Liver (tissue), 9 donors: ENCODE data around the gene B9D1. TPM values are rescaled to one million over a fixed set of nuclear protein-coding genes. Genes with fewer than 3 reads are reported as not detected.

ENCODE experiments used
- DNase-seq: peaks from one replicate; pipeline ENCODE4 v3.0.0-alpha.2; 2017; ENCODE audit warnings: low spot score
- H3K27ac ChIP-seq, 2 donors: one replicate each; pipeline ENCODE4 v1.7.0; 2013; ENCODE audit warnings: inconsistent platforms in 2 of 2, low read length in 2 of 2, control low read depth in 1 of 2, low read depth in 1 of 2, mild to moderate bottlenecking in 1 of 2
- H3K27me3 ChIP-seq, 4 donors: one replicate each; pipeline versions ENCODE4 v1.6.1 to v1.7.0; 2013; ENCODE audit warnings: low read length in 3 of 4, inconsistent platforms in 1 of 4, mild to moderate bottlenecking in 1 of 4, moderate library complexity in 1 of 4; ENCODE audit not compliant: control insufficient read depth in 4 of 4, insufficient read depth in 4 of 4
- H3K36me3 ChIP-seq, 4 donors: one replicate each; pipeline versions ENCODE4 v1.6.1 to v1.7.0; 2013; ENCODE audit warnings: low read length in 3 of 4, mild to moderate bottlenecking in 3 of 4, low read depth in 1 of 4, moderate library complexity in 1 of 4; ENCODE audit not compliant: control insufficient read depth in 4 of 4, insufficient read depth in 3 of 4
- H3K4me1 ChIP-seq, 4 donors: one replicate each; pipeline versions ENCODE4 v1.6.1 to v1.7.0; 2013; ENCODE audit warnings: low read length in 3 of 4, mild to moderate bottlenecking in 3 of 4, moderate library complexity in 1 of 4; ENCODE audit not compliant: control insufficient read depth in 4 of 4, insufficient read depth in 4 of 4
- H3K4me3 ChIP-seq, 3 donors: one replicate each; pipeline versions ENCODE4 v1.6.1 to v1.7.0; 2013; ENCODE audit warnings: low read length in 3 of 3, control low read depth in 1 of 3, low read depth in 1 of 3, mild to moderate bottlenecking in 1 of 3
- H3K9ac ChIP-seq, 2 donors: one replicate each; pipeline ENCODE4 v1.7.0; 2013; ENCODE audit warnings: low read length in 2 of 2, mild to moderate bottlenecking in 2 of 2, moderate library complexity in 2 of 2, control low read depth in 1 of 2, low read depth in 1 of 2
- H3K9me3 ChIP-seq, 4 donors: one replicate each; pipeline versions ENCODE4 v1.6.1 to v1.7.0; 2013; ENCODE audit warnings: low read length in 3 of 4; ENCODE audit not compliant: control insufficient read depth in 4 of 4
- EGR1 ChIP-seq, 2 donors: IDR thresholded peaks; 2 replicates each; pipeline ENCODE4 v1.6.1; 2016 to 2018; ENCODE audit warnings: antibody characterized with exemption in 2 of 2, low read depth in 2 of 2
- GABPA ChIP-seq, 2 donors: IDR thresholded peaks in 1 of 2; conservative IDR thresholded peaks in 1 of 2; 2 replicates each; pipeline ENCODE4 v1.6.1; 2016; ENCODE audit warnings: antibody characterized with exemption in 2 of 2, mild to moderate bottlenecking in 1 of 2, moderate library complexity in 1 of 2
- HNF4A ChIP-seq, 2 donors: conservative IDR thresholded peaks; 2 replicates each; pipeline ENCODE4 v1.6.1; 2016; ENCODE audit warnings: antibody characterized with exemption in 2 of 2, mild to moderate bottlenecking in 2 of 2
- JUND ChIP-seq, 2 donors: IDR thresholded peaks; 2 replicates each; pipeline ENCODE4 v1.6.1; 2016; ENCODE audit warnings: antibody characterized with exemption in 2 of 2
- NR2F2 ChIP-seq: IDR thresholded peaks from 2 replicates; pipeline ENCODE4 v1.6.1; 2016; ENCODE audit warnings: antibody characterized with exemption
- RAD21 ChIP-seq, 2 donors: IDR thresholded peaks; 2 replicates each; pipeline ENCODE4 v1.6.1; 2016; ENCODE audit warnings: antibody characterized with exemption in 2 of 2, mild to moderate bottlenecking in 2 of 2
- REST ChIP-seq: IDR thresholded peaks from 2 replicates; pipeline ENCODE4 v1.6.1; 2016; ENCODE audit warnings: antibody characterized with exemption, mild to moderate bottlenecking
- RXRA ChIP-seq, 2 donors: IDR thresholded peaks; 2 replicates each; pipeline ENCODE4 v1.6.1; 2017 to 2018; ENCODE audit warnings: antibody characterized with exemption in 2 of 2, mild to moderate bottlenecking in 1 of 2
- SP1 ChIP-seq: IDR thresholded peaks from 2 replicates; pipeline ENCODE4 v1.6.1; 2018; ENCODE audit warnings: antibody characterized with exemption, mild to moderate bottlenecking
- WGBS: extraction: QIAGEN DNeasy Blood & Tissue Kit; methylation state at CpG from one replicate; pipeline ENCODE4 v1.1.7; 2013; 5-methylcytosine and 5-hydroxymethylcytosine counted together
- polyA plus RNA-seq, 2 donors: library from polyadenylated mRNA; stranded (reverse) in 1 of 2; unstranded in 1 of 2; fragments of 200-250 nt in 1 of 2; fragments of >200 nt in 1 of 2; fragmentation: Nextera tagmentation in 1 of 2; extraction: Ambion mirVana in 1 of 2; gene quantifications; one replicate each; pipeline versions ENCODE4 v1.2.1 to v1.2.3, GENCODE V29; 2013 to 2015
- total RNA-seq, 2 donors: library from RNA; depleted of rRNA; stranded (reverse); fragments of >200 nt; gene quantifications; one replicate each; pipeline ENCODE4 v1.2.3, GENCODE V29; 2014
- TF ChIP-seq, protein P1 (sequence below): fragments of 150-350 bp; IDR thresholded peaks from 2 replicates; pipeline ENCODE4 v1.5.1; 2017; ENCODE audit warnings: improper control_type of control experiment, low read depth, low read length; ENCODE audit not compliant: missing input control
- TF ChIP-seq, protein P2 (sequence below): IDR thresholded peaks from 2 replicates; pipeline ENCODE4 v1.6.1; 2016; ENCODE audit warnings: antibody characterized with exemption
- TF ChIP-seq, protein P3 (sequence below): IDR thresholded peaks from 2 replicates; pipeline ENCODE4 v1.6.1; 2016; ENCODE audit warnings: antibody characterized with exemption
- TF ChIP-seq, protein P4 (sequence below): IDR thresholded peaks from 2 replicates; pipeline ENCODE4 v1.6.1; 2016; ENCODE audit warnings: antibody characterized with exemption
- donor health status: healthy.
- donor health status: healthy.
- donor health status: healthy.
- donor health status: healthy.
- donor health status: healthy.

The B9D1 gene
- total and polyA plus RNA-seq, 4 donors, result 8.4 to 22.0 (median 10.8) TPM

DNA sequence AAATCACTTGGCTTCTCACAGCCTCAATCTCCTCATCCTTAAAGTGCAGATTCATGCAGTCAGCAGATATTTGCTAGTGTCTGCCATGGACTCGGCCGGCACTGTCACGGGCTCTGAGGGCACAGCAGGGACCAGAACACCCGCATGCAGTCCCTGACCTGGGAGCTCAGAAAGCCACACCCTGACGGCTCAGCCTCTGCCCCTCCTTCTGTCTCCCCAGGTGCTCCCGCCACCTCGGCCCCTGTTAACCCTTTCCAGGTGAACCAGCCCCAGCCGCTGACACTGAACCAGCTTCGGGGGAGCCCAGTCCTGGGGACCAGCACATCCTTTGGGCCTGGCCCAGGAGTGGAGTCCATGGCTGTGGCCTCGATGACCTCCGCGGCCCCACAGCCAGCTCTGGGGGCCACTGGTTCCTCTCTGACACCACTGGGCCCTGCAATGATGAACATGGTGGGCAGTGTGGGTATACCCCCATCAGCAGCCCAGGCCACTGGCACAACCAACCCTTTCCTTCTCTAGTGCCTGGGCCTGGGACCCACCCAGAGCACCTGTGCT lies 28.7 kb downstream of the B9D1 start:
- WGBS, result 94% methylated on average over 12 of the region's 12 CpGs
- Histone ChIP-seq H3K9me3 (no peaks in the 10 kb centered on the region), H3K27ac (no peak overlapping the region), H3K27me3 (no peaks in the 10 kb centered on the region), H3K9ac (no peak overlapping the region), H3K4me1 (peaks cover 6 to 31% (median 25%) of the 10 kb centered on the region in 4 donors), H3K36me3 (peaks cover 0 to 3% (median 0%) of the 10 kb centered on the region in 4 donors), H3K4me3 (no peak overlapping the region)
- DNase-seq, result no peak
- TF ChIP-seq NR2F2, result no peak
- no peak for TF ChIP-seq GABPA (IDR thresholded peaks at IDR 0.05 in 1 of 2, conservative IDR thresholded peaks at IDR 0.05 in 1 of 2)
- TF ChIP-seq SP1, result no peak
- TF ChIP-seq RXRA (IDR thresholded peaks at IDR 0.05), result no peak
- TF ChIP-seq JUND (IDR thresholded peaks at IDR 0.05), result no peak
- TF ChIP-seq, protein P1, sequence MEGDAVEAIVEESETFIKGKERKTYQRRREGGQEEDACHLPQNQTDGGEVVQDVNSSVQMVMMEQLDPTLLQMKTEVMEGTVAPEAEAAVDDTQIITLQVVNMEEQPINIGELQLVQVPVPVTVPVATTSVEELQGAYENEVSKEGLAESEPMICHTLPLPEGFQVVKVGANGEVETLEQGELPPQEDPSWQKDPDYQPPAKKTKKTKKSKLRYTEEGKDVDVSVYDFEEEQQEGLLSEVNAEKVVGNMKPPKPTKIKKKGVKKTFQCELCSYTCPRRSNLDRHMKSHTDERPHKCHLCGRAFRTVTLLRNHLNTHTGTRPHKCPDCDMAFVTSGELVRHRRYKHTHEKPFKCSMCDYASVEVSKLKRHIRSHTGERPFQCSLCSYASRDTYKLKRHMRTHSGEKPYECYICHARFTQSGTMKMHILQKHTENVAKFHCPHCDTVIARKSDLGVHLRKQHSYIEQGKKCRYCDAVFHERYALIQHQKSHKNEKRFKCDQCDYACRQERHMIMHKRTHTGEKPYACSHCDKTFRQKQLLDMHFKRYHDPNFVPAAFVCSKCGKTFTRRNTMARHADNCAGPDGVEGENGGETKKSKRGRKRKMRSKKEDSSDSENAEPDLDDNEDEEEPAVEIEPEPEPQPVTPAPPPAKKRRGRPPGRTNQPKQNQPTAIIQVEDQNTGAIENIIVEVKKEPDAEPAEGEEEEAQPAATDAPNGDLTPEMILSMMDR, result no peak
- TF ChIP-seq REST, result no peak
- TF ChIP-seq, protein P2, sequence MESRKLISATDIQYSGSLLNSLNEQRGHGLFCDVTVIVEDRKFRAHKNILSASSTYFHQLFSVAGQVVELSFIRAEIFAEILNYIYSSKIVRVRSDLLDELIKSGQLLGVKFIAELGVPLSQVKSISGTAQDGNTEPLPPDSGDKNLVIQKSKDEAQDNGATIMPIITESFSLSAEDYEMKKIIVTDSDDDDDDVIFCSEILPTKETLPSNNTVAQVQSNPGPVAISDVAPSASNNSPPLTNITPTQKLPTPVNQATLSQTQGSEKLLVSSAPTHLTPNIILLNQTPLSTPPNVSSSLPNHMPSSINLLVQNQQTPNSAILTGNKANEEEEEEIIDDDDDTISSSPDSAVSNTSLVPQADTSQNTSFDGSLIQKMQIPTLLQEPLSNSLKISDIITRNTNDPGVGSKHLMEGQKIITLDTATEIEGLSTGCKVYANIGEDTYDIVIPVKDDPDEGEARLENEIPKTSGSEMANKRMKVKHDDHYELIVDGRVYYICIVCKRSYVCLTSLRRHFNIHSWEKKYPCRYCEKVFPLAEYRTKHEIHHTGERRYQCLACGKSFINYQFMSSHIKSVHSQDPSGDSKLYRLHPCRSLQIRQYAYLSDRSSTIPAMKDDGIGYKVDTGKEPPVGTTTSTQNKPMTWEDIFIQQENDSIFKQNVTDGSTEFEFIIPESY, result no peak
- TF ChIP-seq, protein P3, sequence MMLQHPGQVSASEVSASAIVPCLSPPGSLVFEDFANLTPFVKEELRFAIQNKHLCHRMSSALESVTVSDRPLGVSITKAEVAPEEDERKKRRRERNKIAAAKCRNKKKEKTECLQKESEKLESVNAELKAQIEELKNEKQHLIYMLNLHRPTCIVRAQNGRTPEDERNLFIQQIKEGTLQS, result no peak

DNA sequence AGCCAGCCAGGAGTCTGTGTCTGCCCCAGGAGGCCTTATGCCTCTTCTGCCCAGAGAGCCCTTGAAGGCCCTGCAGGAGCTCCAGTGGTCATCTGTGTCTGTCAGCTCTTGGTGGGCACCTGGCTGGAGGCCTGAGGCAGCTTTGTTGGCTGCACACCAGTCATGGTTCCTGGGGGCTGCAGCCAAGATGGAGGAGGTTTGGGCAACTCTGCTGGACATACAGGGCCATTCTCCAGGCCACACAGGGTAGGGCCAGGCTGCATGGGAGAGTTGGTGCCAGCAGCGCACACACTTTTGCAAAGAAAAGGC lies 29.4 kb downstream of the B9D1 start:
- DNase-seq, result no peak
- WGBS, result 95% methylated on average over 1 of the region's 1 CpG

More for the DNA sequence above, 29.4 kb downstream of the B9D1 start:
- TF ChIP-seq EGR1 (IDR thresholded peaks at IDR 0.05; ENCODE audit: low read depth in 2 of 2) (no peak), RAD21 (IDR thresholded peaks at IDR 0.05) (no peak), REST (no peak), HNF4A (conservative IDR thresholded peaks at IDR 0.05) (no peak)
- TF ChIP-seq, protein P4, sequence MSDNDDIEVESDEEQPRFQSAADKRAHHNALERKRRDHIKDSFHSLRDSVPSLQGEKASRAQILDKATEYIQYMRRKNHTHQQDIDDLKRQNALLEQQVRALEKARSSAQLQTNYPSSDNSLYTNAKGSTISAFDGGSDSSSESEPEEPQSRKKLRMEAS, result no peak
- TF ChIP-seq, protein P1, result no peak
- H3K27ac ChIP-seq, result no peak overlapping the region
- H3K36me3 ChIP-seq, result peaks cover 0 to 3% (median 0%) of the 10 kb centered on the region in 4 donors
- H3K4me1 ChIP-seq, result peaks cover 6 to 27% (median 21%) of the 10 kb centered on the region in 4 donors
- no peaks in the 10 kb centered on the region for H3K9me3 ChIP-seq
- H3K4me3 ChIP-seq, result no peak overlapping the region
- H3K27me3 ChIP-seq, result no peaks in the 10 kb centered on the region
- H3K9ac ChIP-seq, result no peak overlapping the region
